ENCODE measurements around the gene ALDOB. TPM values are rescaled to one million over a fixed set of nuclear protein-coding genes. Genes with fewer than 3 reads are reported as not detected.

The ALDOB gene
- total RNA-seq, 4 donors from 2014 or later = not detected

- H3K36me3 ChIP-seq = peaks cover 71 to 82% of the 10 kb centered on the region in 2 donors
- no peaks in the 10 kb centered on the region for H3K9me3 ChIP-seq
- H3K27me3 ChIP-seq = no peaks in the 10 kb centered on the region
- peaks cover 10 to 17% of the 10 kb centered on the region in 2 donors for H3K4me1 ChIP-seq
- no peak for DNase-seq
- H3K27ac ChIP-seq = no peak overlapping the region
- no peak overlapping the region for H3K4me3 ChIP-seq (replicated peaks in 1 of 3)
- intact Hi-C loops (cut with DNase I) = no loop called here
- 96% methylated on average over 9 of the region's 9 CpGs for WGBS, 2 donors
- no peak for TF ChIP-seq CTCF (IDR thresholded peaks at IDR 0.05)
- TF ChIP-seq POLR2A (IDR thresholded peaks at IDR 0.05) = no peak
Observed at GRCh38 chr9:101403516-101404285, 31.9 kb downstream of the ALDOB start.

- Histone ChIP-seq H3K4me1 (peaks cover 14 to 22% of the 10 kb centered on the region in 2 donors), H3K36me3 (peaks cover 41 to 48% of the 10 kb centered on the region in 2 donors), H3K9me3 (no peaks in the 10 kb centered on the region), H3K27ac (no peak overlapping the region), H3K27me3 (no peaks in the 10 kb centered on the region), H3K4me3 (replicated peaks in 1 of 3) (no peak overlapping the region)
- WGBS, 2 donors = 49 to 53% methylated on average over 5 of the region's 5 CpGs
- intact Hi-C loops (cut with DNase I) = loop anchor here (2.0 kb wide), 1 partner anchor 133 kb away; the partner anchor contains the start of gene RNF20
- DNase-seq = no peak
- TF ChIP-seq POLR2A (IDR thresholded peaks at IDR 0.05) = no peak
- TF ChIP-seq CTCF (IDR thresholded peaks at IDR 0.05) = no peak
Observed at GRCh38 chr9:101400120-101400519, 35.5 kb downstream of the ALDOB start.

- TF ChIP-seq CTCF (IDR thresholded peaks at IDR 0.05) = no peak
- TF ChIP-seq POLR2A (IDR thresholded peaks at IDR 0.05) = no peak
- peaks cover 14 to 22% of the 10 kb centered on the region in 2 donors for H3K4me1 ChIP-seq
- H3K27ac ChIP-seq = peak overlapping the region in 1 of 3 donors; percentile 86
- peaks cover 36 to 43% of the 10 kb centered on the region in 2 donors for H3K36me3 ChIP-seq
- H3K4me3 ChIP-seq (replicated peaks in 1 of 3) = peak overlapping the region; percentile 58 to 74 (median 59)
- no peak for DNase-seq
- intact Hi-C loops (cut with DNase I) = no loop called here
- no peaks in the 10 kb centered on the region for H3K9me3 ChIP-seq
- H3K27me3 ChIP-seq = no peaks in the 10 kb centered on the region
- WGBS, 2 donors = 37 to 56% methylated on average over 2 of the region's 2 CpGs
Observed at GRCh38 chr9:101399643-101399970, 36.0 kb downstream of the ALDOB start.

GRCh38 chr9:101398930-101399642 lies 36.5 kb downstream of the ALDOB start:
- DNase-seq = peak; percentile 37 to 41
- TF ChIP-seq CTCF (IDR thresholded peaks at IDR 0.05) = no peak
- TF ChIP-seq POLR2A (IDR thresholded peaks at IDR 0.05) = no peak
- Histone ChIP-seq H3K4me1 (peaks cover 14 to 22% of the 10 kb centered on the region in 2 donors), H3K36me3 (peaks cover 32 to 39% of the 10 kb centered on the region in 2 donors), H3K9me3 (no peaks in the 10 kb centered on the region), H3K27ac (peak overlapping the region; percentile 21 to 86 (median 80)), H3K4me3 (replicated peaks in 1 of 3) (peak overlapping the region; percentile 58 to 74 (median 59)), H3K27me3 (no peaks in the 10 kb centered on the region)
- intact Hi-C loops (cut with DNase I) = no loop called here
- 0% methylated on average over 9 to 28 of the region's 28 CpGs for WGBS, 2 donors
